Right kidney (tissue), 1 donor: Measurements from ENCODE around the gene TMEM204.

Experiments used
- DNase-seq: peaks from one replicate; pipeline ENCODE4 v3.0.0-alpha.2; 2016

Gene TMEM204

GRCh38 chr16:1519831-1520230, 13.6 kb upstream of the TMEM204 start:
- no peak for DNase-seq

- DNase-seq: no peak
Observed at GRCh38 chr16:1520461-1520860, 13.0 kb upstream of the TMEM204 start.

GRCh38 chr16:1523581-1524245, 9.8 kb upstream of the TMEM204 start:
- no peak for DNase-seq

- DNase-seq: no peak
Observed at GRCh38 chr16:1524366-1524765, 9.1 kb upstream of the TMEM204 start.

GRCh38 chr16:1525871-1526607, 7.4 kb upstream of the TMEM204 start:
- no peak for DNase-seq

- no peak for DNase-seq
Observed at GRCh38 chr16:1526608-1527555, 6.6 kb upstream of the TMEM204 start.

GRCh38 chr16:1527836-1528811, 5.3 kb upstream of the TMEM204 start:
- no peak for DNase-seq

- DNase-seq: no peak
Observed at GRCh38 chr16:1528921-1529537, 4.4 kb upstream of the TMEM204 start.

GRCh38 chr16:1530349-1530882, 3.0 kb upstream of the TMEM204 start:
- no peak for DNase-seq

- DNase-seq: peak; percentile 40
Observed at GRCh38 chr16:1530883-1531637, 2.4 kb upstream of the TMEM204 start.

GRCh38 chr16:1531638-1531910, 1.9 kb upstream of the TMEM204 start:
- DNase-seq: peak; percentile 47

GRCh38 chr16:1532081-1532760, 1.2 kb upstream of the TMEM204 start:
- DNase-seq: peak; percentile 49

- DNase-seq: no peak
Observed at GRCh38 chr16:1532771-1533170, 695 bp upstream of the TMEM204 start.

GRCh38 chr16:1534021-1535020, 855 bp downstream of the TMEM204 start:
- DNase-seq: no peak

GRCh38 chr16:1535391-1536291, 2.2 kb downstream of the TMEM204 start:
- DNase-seq: peak; percentile 23

- no peak for DNase-seq
Observed at GRCh38 chr16:1536601-1537000, 3.1 kb downstream of the TMEM204 start.

GRCh38 chr16:1537138-1537577, 3.7 kb downstream of the TMEM204 start:
- no peak for DNase-seq
